CD8-positive, alpha-beta memory T cell (primary cell): ENCODE measurements around the gene TAS2R1. TPM values are rescaled to one million over a fixed set of nuclear protein-coding genes. Genes with fewer than 3 reads are reported as not detected.

Source experiments
- CTCF ChIA-PET: fragments of 350-600 bp; sonication (Branson Sonifier 250); formaldehyde crosslinking; loops from one replicate; lab custom pipeline; 2021; ENCODE audit warnings: antibody characterized with exemption; lab: Charles Lee
- POLR2A ChIA-PET: fragments of 350-600 bp; sonication (Branson Sonifier 250); formaldehyde crosslinking; loops from one replicate; lab custom pipeline; 2021; ENCODE audit warnings: antibody characterized with exemption; lab: Charles Lee
- DNase-seq, 5 donors: peaks; one replicate each; pipeline versions ENCODE4 v3.0.0 to v3.0.0-alpha.2; 2020 to 2022; ENCODE audit warnings: mixed read lengths in 1 of 5
- H3K27ac ChIP-seq: one replicate; pipeline ENCODE4 v1.7.0; 2013; ENCODE audit warnings: low read depth, mild to moderate bottlenecking, low read length, moderate library complexity
- H3K27me3 ChIP-seq: 2 replicates; pipeline ENCODE4 v1.7.0; 2013; ENCODE audit warnings: low read length, mild to moderate bottlenecking; ENCODE audit not compliant: insufficient read depth, poor library complexity, severe bottlenecking
- H3K36me3 ChIP-seq: 2 replicates; pipeline ENCODE4 v1.7.0; 2013; ENCODE audit warnings: mild to moderate bottlenecking, low read length, moderate library complexity; ENCODE audit not compliant: insufficient read depth
- H3K4me1 ChIP-seq: 2 replicates; pipeline ENCODE4 v1.7.0; 2013; ENCODE audit warnings: mild to moderate bottlenecking, low read length, moderate library complexity; ENCODE audit not compliant: insufficient read depth
- H3K4me3 ChIP-seq: 2 replicates; pipeline ENCODE4 v1.7.0; 2013; ENCODE audit warnings: mild to moderate bottlenecking, low read length
- H3K9me3 ChIP-seq: 2 replicates; pipeline ENCODE4 v1.7.0; 2013; ENCODE audit warnings: mild to moderate bottlenecking, low read length
- H3K27ac Mint-ChIP-seq, 8 donors: one replicate each; pipeline ENCODE4 v1.8.0; 2020 to 2021; ENCODE audit warnings: mixed read lengths in 8 of 8, mild to moderate bottlenecking in 6 of 8, inconsistent platforms in 3 of 8, moderate library complexity in 3 of 8
- H3K27me3 Mint-ChIP-seq, 2 donors: one replicate each; pipeline ENCODE4 v1.8.0; 2020 to 2021; ENCODE audit warnings: mixed read lengths in 2 of 2, mild to moderate bottlenecking in 1 of 2, moderate library complexity in 1 of 2
- H3K36me3 Mint-ChIP-seq, 3 donors: one replicate each; pipeline ENCODE4 v1.8.0; 2020 to 2021; ENCODE audit warnings: mixed read lengths in 3 of 3, inconsistent platforms in 1 of 3, mild to moderate bottlenecking in 1 of 3
- H3K4me1 Mint-ChIP-seq, 3 donors: one replicate each; pipeline ENCODE4 v1.8.0; 2020 to 2021; ENCODE audit warnings: mixed read lengths in 3 of 3, inconsistent platforms in 1 of 3, mild to moderate bottlenecking in 1 of 3
- H3K4me3 Mint-ChIP-seq, 7 donors: one replicate each; pipeline ENCODE4 v1.8.0; 2020 to 2021; ENCODE audit warnings: mixed read lengths in 7 of 7, mild to moderate bottlenecking in 6 of 7, moderate library complexity in 4 of 7, inconsistent platforms in 2 of 7
- H3K9me3 Mint-ChIP-seq, 5 donors: one replicate each; pipeline ENCODE4 v1.8.0; 2020 to 2022; ENCODE audit warnings: mixed read lengths in 5 of 5, mild to moderate bottlenecking in 3 of 5, moderate library complexity in 2 of 5, inconsistent platforms in 1 of 5
- polyA plus RNA-seq: library from polyadenylated mRNA; unstranded; fragments of 300-500 nt; fragmentation: Illumina TruSeq; gene quantifications from one replicate; pipeline ENCODE4 v1.2.3, GENCODE V29; 2021
- total RNA-seq, 2 experiments: library from RNA; stranded (reverse); gene quantifications; one replicate each; pipeline ENCODE4 v1.2.3, GENCODE V29; 2021

Gene TAS2R1, protein sequence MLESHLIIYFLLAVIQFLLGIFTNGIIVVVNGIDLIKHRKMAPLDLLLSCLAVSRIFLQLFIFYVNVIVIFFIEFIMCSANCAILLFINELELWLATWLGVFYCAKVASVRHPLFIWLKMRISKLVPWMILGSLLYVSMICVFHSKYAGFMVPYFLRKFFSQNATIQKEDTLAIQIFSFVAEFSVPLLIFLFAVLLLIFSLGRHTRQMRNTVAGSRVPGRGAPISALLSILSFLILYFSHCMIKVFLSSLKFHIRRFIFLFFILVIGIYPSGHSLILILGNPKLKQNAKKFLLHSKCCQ
- total RNA-seq, result not detected
- not detected for polyA plus RNA-seq

DNA sequence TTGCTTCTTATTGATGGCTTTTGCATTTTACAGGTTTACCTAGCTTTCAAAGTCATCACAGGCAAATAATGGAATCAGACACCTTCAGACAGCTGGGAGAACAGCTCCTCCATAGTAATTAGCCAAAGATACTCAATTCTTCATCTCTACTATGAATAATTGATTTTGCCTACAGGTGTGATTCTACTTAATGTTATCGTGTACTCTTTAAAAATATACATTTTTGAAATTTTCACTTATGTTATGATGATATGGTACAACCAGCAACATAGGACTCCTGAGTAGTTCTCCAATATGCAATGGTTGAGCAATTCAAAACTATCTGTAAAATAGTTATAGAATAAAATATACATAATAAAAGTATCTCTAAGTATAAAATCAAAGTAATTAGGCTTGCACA, at the start of gene TAS2R1:
TSS of gene TAS2R1 (minus strand) at position 101 of the 400 bp plus-strand sequence. CDS start 319 bp downstream, outside the sequence.
- H3K27ac ChIP-seq, result no peak within 1 kb of the TSS
- no peaks in the 10 kb centered on the region for H3K36me3 Mint-ChIP-seq
- H3K27ac Mint-ChIP-seq, result no peak within 1 kb of the TSS
- CTCF ChIA-PET, result no interaction called here
- no peaks in the 10 kb centered on the region for H3K4me1 Mint-ChIP-seq
- DNase-seq, result no peak
- no peak within 1 kb of the TSS for H3K4me3 Mint-ChIP-seq
- POLR2A ChIA-PET, result no interaction called here
- no peaks in the 10 kb centered on the region for H3K27me3 ChIP-seq
- H3K36me3 ChIP-seq, result no peaks in the 10 kb centered on the region
- H3K4me1 ChIP-seq, result no peaks in the 10 kb centered on the region
- peaks cover 2 to 24% (median 13%) of the 10 kb centered on the region in 5 donors for H3K9me3 Mint-ChIP-seq
- no peak within 1 kb of the TSS for H3K4me3 ChIP-seq
- no peaks in the 10 kb centered on the region for H3K9me3 ChIP-seq
- no peaks in the 10 kb centered on the region for H3K27me3 Mint-ChIP-seq

DNA sequence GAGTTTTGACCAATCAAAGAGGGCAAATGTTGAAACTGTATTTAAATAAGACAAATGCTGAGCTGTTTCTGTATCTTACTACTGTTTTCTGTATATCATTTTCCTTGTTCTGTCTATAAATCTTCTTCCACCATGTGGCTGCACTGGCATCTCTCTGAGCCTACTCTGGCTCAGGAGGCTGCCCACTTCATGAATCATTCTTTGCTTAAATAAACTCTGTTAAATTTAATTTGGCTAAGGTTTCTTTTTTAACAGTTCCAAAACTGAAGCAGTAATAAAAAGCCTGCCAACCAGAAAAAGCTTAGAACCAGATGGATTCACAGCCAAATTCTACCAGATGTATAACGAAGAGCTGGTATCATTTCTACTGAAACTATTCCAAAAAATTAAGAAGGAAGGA, 40.2 kb upstream of the TAS2R1 start:
- no peak overlapping the region for H3K27ac ChIP-seq
- H3K4me3 Mint-ChIP-seq, result no peak overlapping the region

DNA sequence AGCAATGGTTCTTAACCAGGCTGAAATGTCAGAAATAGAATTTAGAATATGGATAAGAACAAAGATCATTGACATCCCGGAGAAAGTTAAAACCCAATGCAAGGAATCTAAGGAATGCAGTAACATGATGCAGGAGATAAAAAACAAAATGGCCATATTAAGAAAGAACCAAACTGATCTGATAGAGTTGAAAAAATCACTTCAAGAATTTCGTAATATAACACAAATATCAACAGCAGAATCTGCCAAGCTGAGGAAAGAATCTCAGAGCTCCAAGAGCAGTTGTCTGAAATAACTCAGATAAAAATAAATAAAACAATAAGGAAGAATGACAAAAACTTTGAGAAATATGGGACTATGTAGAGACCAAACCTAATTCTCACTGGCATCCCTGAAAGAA, 37.8 kb upstream of the TAS2R1 start:
- H3K9me3 ChIP-seq, result no peaks in the 10 kb centered on the region

More for the DNA sequence above, 40.2 kb upstream of the TAS2R1 start:
- Histone ChIP-seq H3K27me3 (no peaks in the 10 kb centered on the region), H3K9me3 (no peaks in the 10 kb centered on the region), H3K4me3 (no peak overlapping the region), H3K4me1 (no peaks in the 10 kb centered on the region), H3K36me3 (no peaks in the 10 kb centered on the region)
- no peaks in the 10 kb centered on the region for H3K4me1 Mint-ChIP-seq
- peaks cover 6 to 36% (median 22%) of the 10 kb centered on the region in 5 donors for H3K9me3 Mint-ChIP-seq
- no peaks in the 10 kb centered on the region for H3K27me3 Mint-ChIP-seq
- DNase-seq, result no peak
- CTCF ChIA-PET, result no interaction called here
- H3K27ac Mint-ChIP-seq, result no peak overlapping the region
- no peaks in the 10 kb centered on the region for H3K36me3 Mint-ChIP-seq
- POLR2A ChIA-PET, result no interaction called here

DNA sequence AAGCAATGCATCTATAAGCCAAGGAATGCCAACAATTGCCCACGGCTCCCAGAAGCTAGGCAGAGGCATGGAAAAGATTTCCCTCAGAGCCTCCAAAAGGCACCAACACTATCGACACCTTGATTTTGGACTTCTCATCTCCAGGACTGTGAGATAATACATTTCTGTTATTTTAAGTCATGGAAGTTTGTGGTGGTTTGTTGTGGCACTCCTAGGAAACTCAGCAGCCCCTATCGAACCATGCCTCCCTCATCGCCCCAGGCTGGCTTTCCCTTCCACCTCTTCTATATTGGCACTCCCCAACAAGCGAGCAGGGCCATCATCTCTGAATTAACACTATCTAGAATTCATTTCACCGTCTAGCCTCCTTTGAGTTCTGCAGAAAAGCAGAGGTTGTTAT, 33.7 kb upstream of the TAS2R1 start:
- H3K27ac ChIP-seq, result no peak overlapping the region
- Mint-ChIP-seq H3K36me3 (no peaks in the 10 kb centered on the region), H3K4me3 (no peak overlapping the region), H3K27ac (no peak overlapping the region), H3K4me1 (no peaks in the 10 kb centered on the region), H3K9me3 (peaks cover 9 to 21% (median 16%) of the 10 kb centered on the region in 5 donors), H3K27me3 (no peaks in the 10 kb centered on the region)
- no peak overlapping the region for H3K4me3 ChIP-seq
- H3K36me3 ChIP-seq, result no peaks in the 10 kb centered on the region
- no peak for DNase-seq
- CTCF ChIA-PET, result no interaction called here
- no peaks in the 10 kb centered on the region for H3K9me3 ChIP-seq
- H3K27me3 ChIP-seq, result no peaks in the 10 kb centered on the region
- POLR2A ChIA-PET, result no interaction called here
- H3K4me1 ChIP-seq, result no peaks in the 10 kb centered on the region

More for the DNA sequence above, 37.8 kb upstream of the TAS2R1 start:
- H3K4me3 ChIP-seq, result no peak overlapping the region
- no peak for DNase-seq
- POLR2A ChIA-PET, result no interaction called here
- no peaks in the 10 kb centered on the region for H3K4me1 Mint-ChIP-seq
- H3K36me3 Mint-ChIP-seq, result no peaks in the 10 kb centered on the region
- no peaks in the 10 kb centered on the region for H3K36me3 ChIP-seq
- no peak overlapping the region for H3K27ac ChIP-seq
- peaks cover 10 to 34% (median 22%) of the 10 kb centered on the region in 5 donors for H3K9me3 Mint-ChIP-seq
- no peak overlapping the region for H3K4me3 Mint-ChIP-seq
- H3K27ac Mint-ChIP-seq, result no peak overlapping the region
- no peaks in the 10 kb centered on the region for H3K27me3 ChIP-seq
- H3K27me3 Mint-ChIP-seq, result no peaks in the 10 kb centered on the region
- CTCF ChIA-PET, result no interaction called here
- H3K4me1 ChIP-seq, result no peaks in the 10 kb centered on the region

DNA sequence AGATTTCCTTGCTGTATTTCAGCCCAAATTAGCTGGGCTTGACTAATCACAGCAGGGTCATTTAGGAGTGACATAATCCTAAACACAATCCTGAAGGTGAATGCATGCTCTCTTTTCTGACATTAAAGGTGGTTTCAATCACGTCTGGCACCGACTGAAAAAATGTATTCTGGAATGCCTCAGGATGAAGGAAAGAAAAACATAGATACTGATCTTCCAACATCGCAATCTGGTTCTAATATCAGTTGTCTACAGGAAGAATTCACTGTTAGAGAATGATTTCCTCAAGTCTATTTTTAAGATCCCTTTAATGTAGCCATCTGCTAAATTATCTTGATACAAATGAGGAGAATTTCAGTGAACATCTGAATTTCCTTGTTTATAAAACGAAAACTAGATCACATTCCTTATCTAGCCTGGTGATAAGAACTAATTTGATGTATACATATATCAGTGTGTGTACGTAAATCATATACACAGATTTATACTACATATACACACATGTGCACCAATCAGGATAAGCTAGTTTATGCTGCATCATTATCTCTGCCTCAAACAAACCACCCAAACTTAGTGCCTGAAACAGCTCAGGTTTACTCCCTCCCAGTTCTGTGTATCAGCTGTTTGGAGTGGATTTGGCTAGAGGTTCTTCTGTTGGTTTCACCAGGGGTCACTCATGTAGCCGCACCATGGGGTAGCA, 31.3 kb upstream of the TAS2R1 start:
- Histone ChIP-seq H3K9me3 (no peaks in the 10 kb centered on the region), H3K27ac (no peak overlapping the region), H3K4me3 (no peak overlapping the region), H3K36me3 (no peaks in the 10 kb centered on the region), H3K27me3 (no peaks in the 10 kb centered on the region), H3K4me1 (no peaks in the 10 kb centered on the region)
- no peak for DNase-seq
- Mint-ChIP-seq H3K9me3 (peaks cover 6 to 15% (median 10%) of the 10 kb centered on the region in 5 donors), H3K36me3 (no peaks in the 10 kb centered on the region), H3K27me3 (no peaks in the 10 kb centered on the region), H3K4me1 (no peaks in the 10 kb centered on the region), H3K27ac (no peak overlapping the region), H3K4me3 (no peak overlapping the region)
- ChIA-PET CTCF (no interaction called here), POLR2A (no interaction called here)

DNA sequence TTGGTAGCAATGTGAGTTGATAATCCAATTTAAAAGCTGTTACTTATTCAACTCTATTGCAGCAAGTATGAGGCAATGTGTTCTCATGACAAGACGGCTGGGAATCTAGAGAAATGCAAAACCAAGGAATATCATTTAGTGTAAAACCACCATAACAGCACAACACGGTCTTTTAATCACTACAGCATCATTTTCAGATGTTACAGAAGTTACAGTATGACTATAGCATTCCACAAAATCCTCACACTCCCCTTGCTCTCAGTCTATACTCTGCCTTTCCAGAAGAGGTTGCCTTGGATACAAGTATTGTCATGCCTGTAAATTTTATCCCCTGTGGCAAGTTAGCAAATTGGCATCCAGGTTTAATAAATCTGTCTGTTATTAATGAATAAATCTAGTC, 28.6 kb upstream of the TAS2R1 start:
- H3K4me1 ChIP-seq, result no peaks in the 10 kb centered on the region
- no peaks in the 10 kb centered on the region for H3K27me3 Mint-ChIP-seq
- no peaks in the 10 kb centered on the region for H3K36me3 Mint-ChIP-seq
- no peak overlapping the region for H3K4me3 ChIP-seq
- peaks cover 0 to 10% (median 6%) of the 10 kb centered on the region in 5 donors for H3K9me3 Mint-ChIP-seq
- DNase-seq, result no peak
- no peaks in the 10 kb centered on the region for H3K4me1 Mint-ChIP-seq
- no peaks in the 10 kb centered on the region for H3K9me3 ChIP-seq
- H3K27me3 ChIP-seq, result no peaks in the 10 kb centered on the region
- ChIA-PET CTCF (no interaction called here), POLR2A (no interaction called here)
- H3K36me3 ChIP-seq, result no peaks in the 10 kb centered on the region
- H3K27ac ChIP-seq, result no peak overlapping the region
- no peak overlapping the region for H3K27ac Mint-ChIP-seq
- H3K4me3 Mint-ChIP-seq, result no peak overlapping the region

DNA sequence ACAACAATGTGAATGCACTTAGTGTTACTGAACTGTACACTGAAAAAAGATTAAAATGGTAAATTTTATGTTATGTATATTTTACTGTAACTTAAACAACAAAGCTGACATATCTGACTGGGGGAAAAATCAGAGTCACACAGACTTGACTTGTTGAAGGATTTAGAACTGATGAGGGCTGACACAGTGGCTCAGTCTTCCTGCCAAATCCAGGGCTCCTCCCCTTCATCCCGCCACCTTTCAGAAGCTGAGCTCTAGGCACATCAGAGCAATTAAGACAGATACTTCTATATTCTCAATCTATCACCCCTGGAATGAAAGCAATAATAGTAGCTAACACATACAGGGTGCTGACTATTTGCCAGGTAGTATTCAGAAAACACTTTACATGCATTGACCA, 27.7 kb upstream of the TAS2R1 start:
- Histone ChIP-seq H3K4me1 (no peaks in the 10 kb centered on the region), H3K27me3 (no peaks in the 10 kb centered on the region), H3K9me3 (no peaks in the 10 kb centered on the region), H3K36me3 (no peaks in the 10 kb centered on the region), H3K27ac (no peak overlapping the region), H3K4me3 (no peak overlapping the region)
- CTCF ChIA-PET, result no interaction called here
- no peak for DNase-seq
- Mint-ChIP-seq H3K4me3 (no peak overlapping the region), H3K36me3 (no peaks in the 10 kb centered on the region), H3K9me3 (peaks cover 0 to 10% (median 5%) of the 10 kb centered on the region in 5 donors), H3K4me1 (no peaks in the 10 kb centered on the region), H3K27ac (no peak overlapping the region), H3K27me3 (no peaks in the 10 kb centered on the region)
- POLR2A ChIA-PET, result no interaction called here

DNA sequence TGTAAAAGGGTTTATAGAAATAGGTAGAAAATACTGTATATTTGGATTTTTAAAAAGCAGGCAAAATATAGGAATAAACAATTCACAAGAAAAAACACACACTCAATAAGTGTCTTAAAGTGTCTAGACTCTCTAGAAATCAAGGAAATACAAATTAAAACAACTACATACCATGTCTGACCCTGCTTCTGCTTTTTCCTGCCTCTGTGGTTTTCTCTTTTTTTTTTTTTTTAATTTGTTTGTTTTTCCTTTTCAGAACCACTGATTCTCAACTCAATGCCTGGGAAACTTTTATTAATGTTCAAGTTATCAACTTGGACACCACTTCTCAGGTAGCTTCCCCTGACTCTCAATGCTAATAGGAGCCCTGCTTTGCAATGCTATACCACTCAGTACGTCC, 25.5 kb upstream of the TAS2R1 start:
- Mint-ChIP-seq H3K27me3 (no peaks in the 10 kb centered on the region), H3K9me3 (peaks cover 0 to 10% (median 3%) of the 10 kb centered on the region in 5 donors), H3K4me3 (no peak overlapping the region), H3K27ac (peak overlapping the region in 1 of 8 donors; percentile 54), H3K36me3 (no peaks in the 10 kb centered on the region), H3K4me1 (no peaks in the 10 kb centered on the region)
- Histone ChIP-seq H3K27ac (no peak overlapping the region), H3K4me1 (no peaks in the 10 kb centered on the region), H3K27me3 (no peaks in the 10 kb centered on the region), H3K36me3 (no peaks in the 10 kb centered on the region), H3K9me3 (no peaks in the 10 kb centered on the region), H3K4me3 (no peak overlapping the region)
- CTCF ChIA-PET, result no interaction called here
- no peak for DNase-seq
- POLR2A ChIA-PET, result no interaction called here
